ENCODE results near the gene SRRD. TPM values are rescaled to one million over a fixed set of nuclear protein-coding genes. Genes with fewer than 3 reads are reported as not detected.
A peak's percentile ranks its signal among the peaks of the same experiment; 100 is the strongest.

SRRD gene
- total and polyA plus RNA-seq, 4 experiments from 2014 or later: 17.6 to 28.9 (median 20.1) TPM

DNA sequence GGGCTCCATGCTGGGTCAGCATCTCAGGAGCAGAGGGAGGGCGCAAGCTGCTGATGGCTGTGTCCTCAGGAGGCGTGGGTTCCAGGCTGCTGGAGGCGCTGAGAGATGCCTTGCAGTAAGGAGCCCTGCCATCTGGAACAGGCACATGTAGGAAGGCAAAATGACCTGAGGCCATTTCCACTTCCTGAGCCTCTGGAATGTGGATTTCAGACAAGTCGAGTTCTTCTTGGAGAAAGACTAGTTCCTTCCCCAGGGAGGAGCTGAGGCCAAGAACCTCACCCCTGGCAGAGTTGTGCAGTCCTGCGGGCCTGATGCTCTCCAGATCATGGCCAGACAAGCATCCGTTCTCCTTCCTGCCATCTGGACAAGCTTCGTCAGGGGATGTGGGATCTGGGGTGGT, 19.4 kb upstream of the SRRD start:
- H3K9me3 ChIP-seq (ENCODE audit: control insufficient read depth in 1 of 2, low read length in 2 of 2): no peaks in the 10 kb centered on the region
- Mint-ChIP-seq H3K36me3 (peaks cover 58 to 83% of the 10 kb centered on the region in 2 donors), H3K4me1 (peaks cover 0 to 5% (median 0%) of the 10 kb centered on the region in 4 donors), H3K9me3 (no peaks in the 10 kb centered on the region), H3K27me3 (no peaks in the 10 kb centered on the region), H3K4me3 (no peak overlapping the region), H3K27ac (peak overlapping the region in 1 of 7 donors; percentile 17)
- H3K4me3 ChIP-seq (ENCODE audit: low read length in 2 of 2): no peak overlapping the region
- CTCF ChIA-PET (ENCODE audit: partially characterized antibody): interaction anchor here (0.8 to 4.9 kb wide), 2 partner anchors 68 to 99 kb away, joined by 3 to 51 read pairs; no protein-coding TSS in a partner anchor
- H3K4me1 ChIP-seq (ENCODE audit: insufficient read depth, low read length): no peaks in the 10 kb centered on the region
- no peak for DNase-seq
- POLR2A ChIA-PET (ENCODE audit: partially characterized antibody): no interaction called here
- intact Hi-C loops (cut with micrococcal nuclease): no loop called here
- H3K27me3 ChIP-seq (ENCODE audit: insufficient read depth, low read length): no peaks in the 10 kb centered on the region
- peaks cover 66% of the 10 kb centered on the region for H3K36me3 ChIP-seq (ENCODE audit: insufficient read depth, low read length)
- H3K27ac ChIP-seq (ENCODE audit: low read depth, low read length): no peak overlapping the region

DNA sequence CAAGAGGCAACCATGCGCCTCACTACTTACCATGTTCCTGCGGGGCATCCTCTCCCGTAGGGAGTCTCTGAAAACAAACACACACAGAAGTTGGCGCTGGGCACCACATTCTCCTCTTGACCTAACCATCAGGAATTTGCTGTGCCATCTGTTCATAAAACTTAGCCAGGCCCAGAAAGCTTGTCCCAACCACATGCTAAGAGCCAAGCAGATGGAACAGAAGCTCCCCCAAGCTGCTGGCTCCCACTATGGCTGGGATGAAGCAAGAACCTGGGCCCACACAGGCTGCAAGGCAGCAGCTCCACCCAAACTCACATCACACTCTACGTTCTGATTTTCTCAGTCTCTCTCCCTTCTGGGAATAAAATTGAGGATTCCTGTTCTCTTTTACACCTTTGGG, 17.5 kb upstream of the SRRD start:
- no peak overlapping the region for H3K27ac Mint-ChIP-seq
- peaks cover 65 to 83% of the 10 kb centered on the region in 2 donors for H3K36me3 Mint-ChIP-seq
- no peak overlapping the region for H3K4me3 Mint-ChIP-seq
- no peaks in the 10 kb centered on the region for H3K27me3 Mint-ChIP-seq
- Histone ChIP-seq H3K27me3 (ENCODE audit: insufficient read depth, low read length) (no peaks in the 10 kb centered on the region), H3K36me3 (ENCODE audit: insufficient read depth, low read length) (peaks cover 73% of the 10 kb centered on the region), H3K4me1 (ENCODE audit: insufficient read depth, low read length) (no peaks in the 10 kb centered on the region), H3K9me3 (ENCODE audit: control insufficient read depth in 1 of 2, low read length in 2 of 2) (no peaks in the 10 kb centered on the region), H3K27ac (ENCODE audit: low read depth, low read length) (no peak overlapping the region), H3K4me3 (ENCODE audit: low read length in 2 of 2) (no peak overlapping the region)
- ChIA-PET CTCF (ENCODE audit: partially characterized antibody) (no interaction called here), POLR2A (ENCODE audit: partially characterized antibody) (no interaction called here)
- H3K9me3 Mint-ChIP-seq: no peaks in the 10 kb centered on the region
- intact Hi-C loops (cut with micrococcal nuclease): no loop called here
- H3K4me1 Mint-ChIP-seq: no peaks in the 10 kb centered on the region
- DNase-seq: no peak

DNA sequence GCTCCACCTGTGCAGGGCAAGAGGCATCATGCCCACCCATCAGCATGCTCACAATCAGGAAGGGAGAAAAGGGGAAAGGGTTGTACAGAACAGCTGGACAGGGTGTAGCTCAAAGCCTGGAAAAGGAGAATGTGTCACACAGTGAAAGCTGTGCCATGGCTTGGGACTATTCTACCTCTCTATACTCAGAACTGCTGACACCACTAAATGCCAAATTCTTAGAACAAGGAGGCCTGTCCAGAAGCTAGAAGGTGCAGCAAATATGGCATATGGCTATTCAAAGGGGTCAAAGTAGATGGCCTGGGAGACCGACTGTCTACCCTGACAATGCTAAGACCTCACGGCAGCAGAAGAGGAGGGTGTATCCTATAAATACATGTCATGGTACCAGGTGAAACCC, 12.9 kb upstream of the SRRD start:
- ChIA-PET CTCF (ENCODE audit: partially characterized antibody) (no interaction called here), POLR2A (ENCODE audit: partially characterized antibody) (interaction anchor here (0.8 to 2.1 kb wide), 2 partner anchors 11 to 13 kb away, joined by 3 to 7 read pairs; partner anchors contain the start of genes HPS4 and SRRD)
- Mint-ChIP-seq H3K4me1 (peaks cover 0 to 4% (median 0%) of the 10 kb centered on the region in 4 donors), H3K36me3 (peaks cover 72 to 82% of the 10 kb centered on the region in 2 donors), H3K4me3 (no peak overlapping the region), H3K27me3 (no peaks in the 10 kb centered on the region), H3K27ac (peak overlapping the region in 1 of 7 donors; percentile 31), H3K9me3 (no peaks in the 10 kb centered on the region)
- no peak overlapping the region for H3K27ac ChIP-seq (ENCODE audit: low read depth, low read length)
- H3K27me3 ChIP-seq (ENCODE audit: insufficient read depth, low read length): no peaks in the 10 kb centered on the region
- no peaks in the 10 kb centered on the region for H3K9me3 ChIP-seq (ENCODE audit: control insufficient read depth in 1 of 2, low read length in 2 of 2)
- no peak overlapping the region for H3K4me3 ChIP-seq (ENCODE audit: low read length in 2 of 2)
- H3K4me1 ChIP-seq (ENCODE audit: insufficient read depth, low read length): no peaks in the 10 kb centered on the region
- H3K36me3 ChIP-seq (ENCODE audit: insufficient read depth, low read length): peaks cover 62% of the 10 kb centered on the region
- DNase-seq: no peak
- intact Hi-C loops (cut with micrococcal nuclease): no loop called here

DNA sequence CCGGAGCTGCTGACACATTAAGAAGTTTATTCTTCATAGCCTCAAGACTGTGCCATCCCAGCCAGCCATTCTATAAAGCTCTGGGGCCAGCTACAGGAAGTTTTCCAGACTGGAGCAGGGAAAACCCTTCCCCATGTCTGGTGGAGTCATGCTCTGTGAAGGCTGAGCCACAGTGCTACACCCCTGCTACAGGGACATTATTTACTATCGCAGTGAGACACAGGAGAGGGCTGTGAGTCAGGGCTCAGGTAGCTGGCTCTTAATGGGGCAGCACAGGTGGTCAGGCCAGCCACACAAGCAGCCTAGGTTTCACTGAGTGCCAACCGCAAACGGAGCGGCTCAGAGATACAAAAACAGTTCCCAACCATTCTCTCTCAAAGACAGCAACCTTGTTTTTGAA, 12.2 kb upstream of the SRRD start:
- H3K27ac Mint-ChIP-seq: no peak overlapping the region
- H3K4me3 Mint-ChIP-seq: no peak overlapping the region
- DNase-seq: no peak
- POLR2A ChIA-PET (ENCODE audit: partially characterized antibody): interaction anchor here (2.1 kb wide), 1 partner anchor 12 kb away, joined by 7 read pairs; the partner anchor contains the start of genes HPS4 and SRRD
- Histone ChIP-seq H3K4me1 (ENCODE audit: insufficient read depth, low read length) (no peaks in the 10 kb centered on the region), H3K27me3 (ENCODE audit: insufficient read depth, low read length) (no peaks in the 10 kb centered on the region), H3K4me3 (ENCODE audit: low read length in 2 of 2) (no peak overlapping the region), H3K27ac (ENCODE audit: low read depth, low read length) (no peak overlapping the region), H3K36me3 (ENCODE audit: insufficient read depth, low read length) (peaks cover 56% of the 10 kb centered on the region), H3K9me3 (ENCODE audit: control insufficient read depth in 1 of 2, low read length in 2 of 2) (no peaks in the 10 kb centered on the region)
- no peaks in the 10 kb centered on the region for H3K27me3 Mint-ChIP-seq
- H3K9me3 Mint-ChIP-seq: no peaks in the 10 kb centered on the region
- H3K4me1 Mint-ChIP-seq: peaks cover 0 to 4% (median 0%) of the 10 kb centered on the region in 4 donors
- CTCF ChIA-PET (ENCODE audit: partially characterized antibody): no interaction called here
- intact Hi-C loops (cut with micrococcal nuclease): no loop called here
- H3K36me3 Mint-ChIP-seq: peaks cover 68 to 77% of the 10 kb centered on the region in 2 donors

DNA sequence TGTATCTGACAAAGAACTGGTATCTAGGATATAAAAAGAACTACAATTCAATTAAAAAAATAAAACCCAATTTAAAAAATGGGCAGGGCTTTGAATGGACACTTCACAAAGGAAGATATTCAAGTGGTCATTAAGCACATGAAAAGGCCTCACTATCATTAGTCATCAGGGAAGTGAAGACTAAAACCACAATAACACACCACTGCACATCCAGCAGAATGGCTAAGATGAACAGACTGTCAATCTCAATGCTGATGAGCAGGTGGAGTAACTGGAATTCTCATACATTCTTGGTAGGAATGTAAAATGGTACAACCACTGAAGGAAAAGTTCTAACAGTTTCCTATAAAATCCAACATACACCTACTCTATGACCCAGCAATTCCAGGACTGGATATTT, 9.0 kb upstream of the SRRD start:
- ChIA-PET CTCF (ENCODE audit: partially characterized antibody) (no interaction called here), POLR2A (ENCODE audit: partially characterized antibody) (no interaction called here)
- H3K9me3 ChIP-seq (ENCODE audit: control insufficient read depth in 1 of 2, low read length in 2 of 2): no peaks in the 10 kb centered on the region
- Mint-ChIP-seq H3K4me1 (peaks cover 19 to 22% (median 22%) of the 10 kb centered on the region in 4 donors), H3K27me3 (no peaks in the 10 kb centered on the region), H3K27ac (no peak overlapping the region), H3K9me3 (no peaks in the 10 kb centered on the region), H3K36me3 (peaks cover 64 to 77% of the 10 kb centered on the region in 2 donors), H3K4me3 (no peak overlapping the region)
- no peak overlapping the region for H3K4me3 ChIP-seq (ENCODE audit: low read length in 2 of 2)
- intact Hi-C loops (cut with micrococcal nuclease): no loop called here
- H3K4me1 ChIP-seq (ENCODE audit: insufficient read depth, low read length): peaks cover 11% of the 10 kb centered on the region
- no peak for DNase-seq
- H3K27ac ChIP-seq (ENCODE audit: low read depth, low read length): no peak overlapping the region
- no peaks in the 10 kb centered on the region for H3K27me3 ChIP-seq (ENCODE audit: insufficient read depth, low read length)
- H3K36me3 ChIP-seq (ENCODE audit: insufficient read depth, low read length): peaks cover 50% of the 10 kb centered on the region

DNA sequence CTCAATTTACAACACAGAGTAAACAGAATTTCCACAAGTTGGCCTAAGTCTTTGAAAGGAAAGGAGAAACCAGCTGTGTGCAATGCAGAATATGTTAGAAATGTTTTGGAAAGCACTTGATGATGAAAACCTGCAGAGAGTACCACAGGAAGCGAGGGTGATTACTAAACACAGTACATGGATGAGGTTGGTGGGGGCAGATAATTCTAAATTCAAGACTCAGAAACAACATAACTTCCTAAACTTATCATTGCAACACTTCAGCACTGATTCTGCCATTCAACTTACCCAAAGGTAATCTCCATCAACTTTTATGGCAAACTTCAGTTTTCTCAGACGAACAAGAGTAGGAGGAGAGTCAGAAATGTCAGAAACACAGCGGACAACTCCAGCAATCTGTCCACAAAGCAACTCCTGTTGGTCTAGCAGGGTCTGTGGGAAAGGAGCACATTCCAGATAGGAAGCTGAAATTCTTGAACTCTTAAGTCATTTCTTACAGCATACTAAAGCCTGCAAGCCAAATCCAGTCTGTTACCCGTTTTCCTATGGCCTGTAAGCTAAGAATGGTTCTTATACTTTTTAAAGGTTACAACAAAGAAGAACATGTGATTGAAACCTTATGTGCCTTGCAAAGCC, 6.9 kb upstream of the SRRD start:
- no peak overlapping the region for H3K27ac Mint-ChIP-seq
- no peak overlapping the region for H3K4me3 ChIP-seq (ENCODE audit: low read length in 2 of 2)
- H3K36me3 ChIP-seq (ENCODE audit: insufficient read depth, low read length): peaks cover 33% of the 10 kb centered on the region
- H3K27me3 Mint-ChIP-seq: no peaks in the 10 kb centered on the region
- H3K27ac ChIP-seq (ENCODE audit: low read depth, low read length): no peak overlapping the region
- peaks cover 33% of the 10 kb centered on the region for H3K4me1 ChIP-seq (ENCODE audit: insufficient read depth, low read length)
- no peak for DNase-seq
- no peaks in the 10 kb centered on the region for H3K9me3 Mint-ChIP-seq
- ChIA-PET POLR2A (ENCODE audit: partially characterized antibody) (no interaction called here), CTCF (ENCODE audit: partially characterized antibody) (no interaction called here)
- intact Hi-C loops (cut with micrococcal nuclease): no loop called here
- H3K27me3 ChIP-seq (ENCODE audit: insufficient read depth, low read length): no peaks in the 10 kb centered on the region
- H3K9me3 ChIP-seq (ENCODE audit: control insufficient read depth in 1 of 2, low read length in 2 of 2): no peaks in the 10 kb centered on the region
- peak overlapping the region in 1 of 8 donors; percentile 1 for H3K4me3 Mint-ChIP-seq
- H3K36me3 Mint-ChIP-seq: peaks cover 54 to 68% of the 10 kb centered on the region in 2 donors
- H3K4me1 Mint-ChIP-seq: peaks cover 32 to 44% (median 41%) of the 10 kb centered on the region in 4 donors

DNA sequence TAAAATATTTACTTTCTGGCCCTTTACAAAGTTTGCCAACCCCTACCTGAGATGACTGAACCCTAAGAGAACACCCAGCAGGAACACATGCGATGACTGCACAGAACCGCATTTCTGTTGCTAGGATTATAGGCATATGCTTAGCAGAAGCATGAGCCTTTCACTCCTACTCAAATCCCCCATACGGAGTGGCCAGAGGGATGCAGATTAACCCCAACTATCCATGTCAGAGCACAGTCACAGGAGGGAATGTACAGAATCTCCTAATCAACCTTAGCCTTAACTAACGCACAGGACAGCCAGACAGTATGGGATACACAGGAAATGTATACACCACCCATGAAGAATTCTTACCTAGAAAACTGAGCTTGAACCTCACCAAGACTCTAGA, 6.3 kb upstream of the SRRD start:
- H3K27me3 Mint-ChIP-seq: no peaks in the 10 kb centered on the region
- no peak for DNase-seq
- no peak overlapping the region for H3K27ac ChIP-seq (ENCODE audit: low read depth, low read length)
- no peak overlapping the region for H3K4me3 ChIP-seq (ENCODE audit: low read length in 2 of 2)
- ChIA-PET CTCF (ENCODE audit: partially characterized antibody) (no interaction called here), POLR2A (ENCODE audit: partially characterized antibody) (no interaction called here)
- no peaks in the 10 kb centered on the region for H3K9me3 ChIP-seq (ENCODE audit: control insufficient read depth in 1 of 2, low read length in 2 of 2)
- peaks cover 49 to 63% of the 10 kb centered on the region in 2 donors for H3K36me3 Mint-ChIP-seq
- H3K27ac Mint-ChIP-seq: peak overlapping the region in 1 of 7 donors; percentile 71
- intact Hi-C loops (cut with micrococcal nuclease): no loop called here
- no peaks in the 10 kb centered on the region for H3K27me3 ChIP-seq (ENCODE audit: insufficient read depth, low read length)
- no peaks in the 10 kb centered on the region for H3K9me3 Mint-ChIP-seq
- H3K36me3 ChIP-seq (ENCODE audit: insufficient read depth, low read length): peaks cover 27% of the 10 kb centered on the region
- H3K4me1 ChIP-seq (ENCODE audit: insufficient read depth, low read length): peaks cover 38% of the 10 kb centered on the region
- peaks cover 37 to 49% (median 46%) of the 10 kb centered on the region in 4 donors for H3K4me1 Mint-ChIP-seq
- H3K4me3 Mint-ChIP-seq: peak overlapping the region in 2 of 8 donors; percentile 5 to 22
